Hematopoietic multipotent progenitor cell treated with erythropoietin and hydrocortisone succinate and interleukin-3 and kit ligand, for 8 days (in vitro differentiated cells): ENCODE results near the gene CCP110.
A peak's percentile ranks its signal among the peaks of the same experiment; 100 is the strongest.

Experiments
- DNase-seq: peaks from one replicate; pipeline ENCODE4 v3.0.0-alpha.2; 2015

CCP110 gene

DNA sequence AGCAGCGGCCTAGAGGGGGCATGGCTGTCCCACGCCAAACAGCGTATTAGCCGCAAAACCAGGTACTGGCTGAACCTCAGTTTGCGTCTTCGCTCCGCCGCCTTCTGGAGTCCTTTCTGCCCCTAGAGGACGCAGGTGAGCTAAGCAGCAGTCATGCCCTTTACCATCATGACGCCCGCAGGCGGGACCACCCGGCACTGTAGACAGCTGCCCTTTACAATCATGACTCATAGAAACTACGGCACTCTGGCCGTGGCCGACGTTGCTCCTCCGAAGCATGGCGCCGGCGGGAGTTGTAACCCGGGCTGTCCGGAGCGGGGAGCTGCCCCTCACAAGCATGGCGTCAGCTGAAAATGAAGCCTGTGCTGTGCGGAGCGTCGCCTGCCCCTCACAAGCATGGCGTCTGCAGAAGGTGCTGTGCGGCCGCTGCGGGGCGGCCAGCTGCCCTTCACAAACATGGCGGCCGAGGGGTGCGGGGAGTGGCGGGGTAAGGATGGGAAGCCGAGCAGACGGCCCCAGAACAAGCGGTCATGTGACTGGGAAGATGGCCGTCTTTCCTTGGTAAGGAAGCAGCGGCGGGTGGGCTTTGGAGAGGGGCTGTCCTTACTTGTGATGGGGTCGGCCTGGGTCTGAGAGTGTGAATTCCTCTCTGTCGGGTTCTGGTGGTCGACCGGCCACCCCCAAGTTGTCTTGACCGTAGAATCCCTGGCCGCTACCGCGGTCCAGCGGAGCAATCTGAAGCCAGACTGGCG is 31.6 kb downstream of the CCP110 start, which contains the start of gene VPS35L:
VPS35L (plus strand) TSS at position 518 of the 752 bp plus-strand sequence; CDS start at position 545, 27 bp downstream.
- peak; percentile 97 for DNase-seq

DNA sequence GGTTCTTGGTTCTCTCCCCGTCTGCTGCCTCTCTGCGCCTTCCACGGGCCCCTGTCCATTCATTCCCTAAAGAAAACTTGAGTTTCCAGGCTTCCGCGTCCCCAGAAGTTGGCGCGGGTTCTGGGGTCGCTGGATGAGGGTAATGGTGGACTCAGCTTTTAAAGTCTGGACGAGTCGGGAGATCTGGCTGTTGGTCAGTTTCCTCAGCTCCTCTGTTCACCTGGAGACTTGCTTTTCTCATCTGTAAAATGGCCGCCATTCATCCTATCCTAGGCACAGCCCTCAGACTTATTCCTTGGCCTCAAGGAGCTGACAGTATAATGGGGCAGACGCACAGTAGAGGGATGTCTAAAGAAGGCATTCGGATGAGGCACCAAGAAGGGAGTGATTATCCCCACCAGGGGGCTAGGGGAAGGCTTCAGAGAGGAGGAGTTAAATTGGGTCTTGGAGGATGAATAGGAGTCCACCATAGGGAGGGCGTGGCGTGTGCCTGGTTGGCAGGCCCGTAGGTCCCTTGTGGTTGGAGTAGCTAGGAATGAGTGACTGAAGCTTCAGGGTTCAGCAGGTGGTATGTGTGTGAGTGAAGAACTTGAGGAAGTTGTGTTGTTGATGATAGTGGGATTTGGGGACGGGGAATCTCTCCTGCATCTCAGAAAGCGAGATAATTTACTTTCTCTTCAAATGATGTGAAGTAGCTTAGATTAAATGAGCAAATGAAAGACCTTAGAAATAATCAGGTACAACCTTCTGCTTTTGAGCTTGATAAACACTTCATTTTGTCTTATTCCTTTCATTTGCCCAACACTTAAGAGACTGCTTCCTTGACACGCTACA is 32.4 kb downstream of the CCP110 start:
- peak; percentile 88 for DNase-seq

DNA sequence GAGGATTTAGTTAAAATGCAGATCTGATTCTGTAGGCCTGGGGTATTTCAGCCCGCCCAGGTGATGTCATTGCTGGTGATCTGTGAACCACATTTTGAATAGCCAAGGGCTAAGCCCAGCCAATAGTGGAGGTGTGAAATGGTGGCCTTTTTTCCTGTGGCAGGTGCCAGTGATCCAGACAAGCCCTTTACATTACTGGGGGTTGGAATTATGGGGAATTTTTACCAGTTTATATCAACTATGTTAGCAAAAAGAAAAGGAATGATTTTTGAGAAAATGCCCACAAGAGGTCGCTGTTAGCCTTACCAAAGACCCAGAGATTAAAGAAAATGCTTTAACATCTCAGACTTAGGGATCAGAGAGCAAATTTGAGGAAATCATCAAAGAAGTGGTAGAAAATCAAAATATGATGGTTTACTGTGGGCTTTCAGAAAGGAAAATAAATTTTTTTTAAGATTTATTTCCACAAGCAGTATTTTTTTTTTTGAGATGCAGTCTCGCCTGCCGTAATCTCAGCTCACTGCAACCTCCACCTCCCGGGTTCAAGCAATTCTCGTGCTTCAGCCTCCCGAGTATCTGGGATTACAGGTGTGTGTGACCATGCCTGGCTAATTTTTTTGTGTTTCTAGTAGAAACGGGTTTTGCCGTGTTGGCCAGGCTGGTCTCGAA is 35.6 kb downstream of the CCP110 start:
- DNase-seq = peak; percentile 72

DNA sequence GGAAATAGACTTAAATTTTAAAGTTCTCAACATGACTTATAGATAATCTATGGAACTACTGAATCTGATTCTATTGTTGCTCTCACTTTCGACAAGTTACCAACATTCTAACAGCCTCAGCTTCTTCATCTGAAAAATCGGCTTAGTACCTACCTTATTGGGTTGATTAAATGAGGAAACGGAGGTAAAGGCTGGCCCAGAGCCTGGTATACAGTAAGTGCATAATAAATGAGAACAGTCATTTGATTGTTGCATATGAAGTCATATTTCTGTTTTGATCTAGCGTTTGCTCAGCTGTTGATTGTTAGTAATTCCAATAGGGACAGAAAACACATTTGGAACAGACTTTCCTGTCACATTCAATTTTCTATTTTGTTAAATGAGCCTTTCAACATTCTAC is 36.3 kb downstream of the CCP110 start:
- no peak for DNase-seq

DNA sequence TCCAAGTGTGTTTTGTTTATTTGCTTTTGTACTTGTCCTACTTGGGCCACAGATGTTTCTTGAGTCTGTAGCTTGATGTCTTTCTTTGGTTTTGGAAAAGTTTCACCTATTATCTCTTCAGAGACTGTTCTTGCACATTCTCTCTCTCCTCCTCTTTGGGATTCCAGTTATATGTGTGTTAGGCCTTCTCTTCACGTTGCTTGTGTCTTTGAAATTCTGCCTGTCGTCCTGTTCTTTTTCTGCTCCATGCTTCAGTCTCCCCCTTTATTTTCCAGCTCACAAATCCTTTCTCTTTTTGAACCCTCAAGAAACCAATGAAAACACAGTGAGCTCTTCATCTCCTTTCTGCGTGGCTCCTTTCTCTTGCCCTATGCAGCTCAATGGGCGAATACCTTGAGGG is 39.6 kb downstream of the CCP110 start:
- no peak for DNase-seq

DNA sequence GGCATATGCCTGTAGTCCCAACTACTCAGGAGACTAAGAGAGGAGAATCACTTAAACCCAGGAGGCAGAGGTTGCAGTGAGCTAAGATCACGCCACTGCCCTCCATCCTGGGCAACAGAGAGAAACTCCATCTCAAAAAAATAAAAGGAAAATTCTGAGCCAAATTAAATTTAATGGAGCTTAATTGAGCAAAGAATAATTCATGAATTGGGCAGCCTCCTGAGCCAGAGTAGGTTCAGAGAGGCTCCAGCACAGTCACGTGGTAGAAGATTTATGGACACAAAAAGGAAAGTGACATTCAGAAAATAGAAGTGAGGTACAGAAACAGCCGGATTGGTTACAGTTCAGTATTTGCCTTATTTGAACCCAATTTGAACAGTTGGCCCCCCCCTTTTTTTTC is 42.6 kb downstream of the CCP110 start:
- DNase-seq = no peak

DNA sequence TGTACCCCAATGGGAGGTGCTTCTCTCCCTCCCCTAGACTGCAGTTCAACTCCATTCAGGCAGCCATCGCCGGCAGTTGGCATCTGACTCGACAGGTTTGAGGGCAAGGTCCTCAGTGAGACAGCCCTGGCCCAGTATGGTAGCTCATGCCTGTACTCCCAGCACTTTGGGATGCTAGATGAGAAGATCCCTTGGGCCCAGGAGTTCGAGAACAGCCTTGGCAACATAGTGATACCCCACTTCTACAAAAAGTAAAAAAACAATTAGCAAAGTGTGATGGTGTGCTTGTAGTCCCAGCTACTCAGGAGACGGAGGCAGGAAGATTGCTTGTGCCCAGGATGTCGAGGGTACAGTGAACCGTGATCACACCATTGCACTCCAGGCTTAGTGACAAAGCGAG is 43.8 kb downstream of the CCP110 start:
- DNase-seq = no peak

DNA sequence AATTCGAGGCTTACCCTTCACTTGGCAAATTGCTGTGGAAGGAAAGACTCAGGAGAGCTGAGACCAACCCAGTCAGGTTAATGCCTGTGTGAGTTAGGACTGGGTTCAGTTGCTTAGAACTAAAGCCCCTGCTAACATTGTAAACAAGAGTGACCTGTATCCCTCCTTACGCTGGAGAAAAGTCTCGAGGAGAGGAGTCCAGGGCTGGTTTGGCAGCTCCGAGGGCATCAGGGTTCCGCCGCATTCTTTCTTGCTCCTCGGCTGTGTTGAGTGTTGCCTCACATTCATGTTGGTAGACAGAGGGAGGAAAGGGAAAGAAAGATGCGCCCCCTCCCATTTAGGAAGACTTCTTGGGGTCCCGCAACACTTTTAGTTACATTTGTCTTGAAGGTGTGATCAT is 50.3 kb downstream of the CCP110 start:
- DNase-seq = no peak

DNA sequence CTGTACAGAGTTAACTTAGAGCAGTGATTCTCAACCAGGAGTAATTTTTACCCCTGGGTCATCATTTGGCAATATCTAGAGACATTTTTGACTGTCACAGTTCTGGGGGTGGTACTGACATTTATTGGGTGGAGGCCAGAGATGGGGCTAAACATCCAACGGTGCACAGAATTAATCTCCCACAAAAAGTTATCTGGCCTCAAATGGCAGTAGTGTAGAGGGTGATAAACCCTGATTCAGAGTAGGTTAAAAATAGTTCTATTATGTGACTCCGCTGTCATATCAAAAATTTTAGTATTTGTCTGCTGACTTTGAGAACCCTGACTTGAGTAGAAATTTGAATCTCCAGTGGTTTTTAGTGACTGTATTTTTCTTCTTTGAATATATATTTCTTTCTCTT is 50.9 kb downstream of the CCP110 start:
- peak; percentile 80 for DNase-seq

DNA sequence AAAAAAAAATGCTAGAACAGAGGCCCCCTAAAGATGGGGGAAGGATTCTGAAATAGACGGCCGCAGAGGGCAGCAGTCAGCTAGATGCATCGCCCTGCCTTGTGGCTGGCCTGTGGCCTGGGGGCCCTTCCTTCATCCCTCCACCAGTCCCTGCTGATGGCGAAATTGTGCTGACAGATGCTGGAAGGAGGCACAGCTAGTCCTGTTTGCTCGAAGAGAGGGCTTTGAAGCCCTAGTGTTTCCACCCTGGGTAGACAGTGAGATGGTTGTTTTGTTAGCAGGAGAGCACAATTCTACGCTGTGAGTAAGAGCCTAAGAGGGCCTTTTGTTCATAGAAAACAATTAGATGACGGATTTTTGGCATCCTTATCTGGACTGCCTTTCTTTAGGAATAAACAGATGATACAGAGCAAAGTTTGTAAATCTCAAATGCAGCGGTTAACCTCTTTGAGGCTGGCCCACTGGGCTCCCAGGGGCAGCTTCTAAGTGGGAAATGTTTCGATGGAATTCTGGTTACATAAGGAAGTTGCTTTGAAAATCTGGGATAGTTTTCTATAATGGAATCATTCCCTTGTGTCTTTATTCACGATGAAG is 54.7 kb downstream of the CCP110 start:
- DNase-seq = no peak

DNA sequence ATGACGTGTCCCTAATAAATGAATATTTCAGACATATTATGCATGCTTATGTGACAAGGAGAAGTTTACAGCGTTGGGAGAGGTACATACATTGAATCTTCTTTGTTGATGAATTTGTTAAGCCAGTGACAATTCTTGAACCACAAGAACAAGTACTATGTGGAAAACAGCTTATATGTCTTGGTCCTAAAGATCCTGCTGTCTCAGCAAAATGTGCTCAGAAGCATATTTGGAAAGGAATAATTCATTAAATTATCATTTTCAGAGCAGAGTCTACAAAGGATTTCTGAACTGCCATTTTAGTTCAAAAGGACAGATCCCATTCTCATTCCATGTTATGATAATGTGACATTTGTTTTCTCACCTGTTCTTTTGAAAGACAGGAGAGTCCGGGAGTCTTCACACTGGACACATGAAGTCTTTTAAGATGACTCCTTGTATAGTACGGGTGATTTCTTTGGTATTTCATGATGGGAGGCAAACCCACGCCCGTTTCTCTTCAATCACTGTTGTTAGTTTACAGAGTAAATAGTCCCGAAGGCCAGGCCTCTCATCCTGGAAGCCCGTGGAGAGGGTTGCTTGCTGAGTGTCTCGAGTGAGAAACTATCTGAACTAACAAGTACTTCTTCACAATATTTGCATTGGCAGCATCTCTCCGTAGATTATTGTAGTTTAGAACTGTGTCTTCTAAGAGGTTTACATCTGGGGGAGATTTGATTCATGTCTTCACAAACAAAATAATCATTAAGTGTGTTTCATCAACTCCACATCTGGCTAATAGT is 58.5 kb downstream of the CCP110 start:
- DNase-seq = no peak

DNA sequence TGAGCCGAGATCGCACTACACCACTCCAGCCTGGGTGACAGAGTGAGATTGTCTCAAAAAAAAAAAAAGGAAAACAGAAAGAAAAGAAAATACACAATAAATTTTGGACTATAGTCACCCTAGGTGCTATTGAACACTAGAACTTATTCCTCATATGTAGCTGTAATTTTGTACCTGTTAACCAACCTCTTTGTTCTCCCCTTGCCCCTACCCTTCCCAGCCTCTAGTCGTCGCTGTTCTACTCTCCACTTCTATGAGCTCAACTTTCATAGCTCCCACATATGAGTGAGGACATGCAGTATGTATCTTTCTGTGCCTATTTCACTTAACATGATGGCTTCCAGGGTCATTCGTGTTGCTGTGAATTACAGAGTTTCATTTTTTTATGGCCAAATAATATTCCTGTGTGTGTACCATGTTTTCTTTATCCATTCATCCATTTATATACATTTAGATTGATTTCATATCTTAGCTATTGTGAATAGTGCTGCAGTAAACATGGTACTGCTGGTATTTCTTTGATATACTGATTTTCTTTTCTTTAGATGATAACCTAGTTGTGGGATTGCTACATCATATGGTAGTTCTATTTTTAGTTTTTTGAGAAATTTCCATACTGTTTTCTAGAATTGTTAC is 60.0 kb downstream of the CCP110 start:
- DNase-seq = peak; percentile 57

DNA sequence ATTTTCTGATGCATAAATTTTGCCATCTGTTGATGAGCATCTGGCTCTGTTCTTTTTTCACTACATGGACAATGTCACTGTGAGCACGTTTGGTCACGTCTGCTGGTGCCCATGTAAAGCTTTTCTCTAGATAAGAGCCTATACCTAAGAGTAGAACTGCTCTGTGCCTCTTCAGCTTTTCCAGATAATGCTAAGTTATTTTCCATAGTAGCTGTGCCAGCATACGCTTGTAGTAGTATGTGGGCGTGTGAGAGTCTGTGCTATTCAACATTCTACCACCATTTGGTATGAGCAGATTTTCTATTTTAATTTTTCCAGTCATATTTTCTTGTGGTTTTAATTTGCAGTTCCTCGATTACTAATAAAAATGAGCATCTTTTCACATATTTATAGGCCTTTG is 64.9 kb downstream of the CCP110 start:
- no peak for DNase-seq

DNA sequence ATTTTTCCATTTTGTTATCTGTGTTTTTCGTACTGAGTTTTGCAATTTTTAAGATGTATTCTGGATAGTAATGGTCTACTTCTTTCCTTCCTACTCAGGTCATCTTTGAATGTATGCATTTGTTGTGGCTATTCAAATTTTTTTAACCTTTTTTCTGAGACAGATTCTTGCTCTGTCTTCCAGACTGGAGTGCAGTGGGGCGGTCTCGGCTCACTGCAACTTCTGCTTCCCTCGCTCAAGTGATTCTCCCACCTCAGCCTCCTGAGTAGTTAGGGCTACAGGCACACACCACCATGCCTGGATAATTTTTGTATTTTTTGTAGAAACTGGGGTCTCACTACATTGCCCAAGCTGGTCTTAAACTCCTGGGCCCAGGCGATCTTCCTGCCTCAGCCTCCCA is 65.4 kb downstream of the CCP110 start:
- no peak for DNase-seq

DNA sequence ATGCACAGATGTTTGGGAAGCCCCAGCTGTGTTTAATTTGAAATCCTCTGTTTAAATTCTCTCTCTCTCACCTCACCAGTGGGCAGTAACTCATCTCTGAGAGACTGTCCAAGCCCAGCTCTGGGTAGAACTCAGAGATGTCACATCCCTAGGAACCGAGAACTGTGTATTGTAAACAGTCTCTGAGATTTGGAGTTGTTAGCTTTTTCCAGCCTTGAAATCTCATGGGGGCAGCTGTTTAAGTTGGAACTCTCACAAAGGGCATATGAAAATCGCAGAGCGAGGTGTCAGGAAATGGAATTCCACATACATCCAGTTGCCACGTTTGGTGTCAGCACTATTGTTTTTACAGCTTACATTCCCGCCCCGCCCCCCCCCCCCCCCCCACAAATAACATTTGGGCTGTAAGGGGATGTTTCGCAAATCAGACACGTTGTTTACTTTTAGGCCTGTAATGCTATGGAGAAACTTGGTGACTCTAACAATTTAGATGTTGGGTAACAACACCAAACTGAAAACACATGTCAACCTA is 66.1 kb downstream of the CCP110 start:
- DNase-seq = no peak

DNA sequence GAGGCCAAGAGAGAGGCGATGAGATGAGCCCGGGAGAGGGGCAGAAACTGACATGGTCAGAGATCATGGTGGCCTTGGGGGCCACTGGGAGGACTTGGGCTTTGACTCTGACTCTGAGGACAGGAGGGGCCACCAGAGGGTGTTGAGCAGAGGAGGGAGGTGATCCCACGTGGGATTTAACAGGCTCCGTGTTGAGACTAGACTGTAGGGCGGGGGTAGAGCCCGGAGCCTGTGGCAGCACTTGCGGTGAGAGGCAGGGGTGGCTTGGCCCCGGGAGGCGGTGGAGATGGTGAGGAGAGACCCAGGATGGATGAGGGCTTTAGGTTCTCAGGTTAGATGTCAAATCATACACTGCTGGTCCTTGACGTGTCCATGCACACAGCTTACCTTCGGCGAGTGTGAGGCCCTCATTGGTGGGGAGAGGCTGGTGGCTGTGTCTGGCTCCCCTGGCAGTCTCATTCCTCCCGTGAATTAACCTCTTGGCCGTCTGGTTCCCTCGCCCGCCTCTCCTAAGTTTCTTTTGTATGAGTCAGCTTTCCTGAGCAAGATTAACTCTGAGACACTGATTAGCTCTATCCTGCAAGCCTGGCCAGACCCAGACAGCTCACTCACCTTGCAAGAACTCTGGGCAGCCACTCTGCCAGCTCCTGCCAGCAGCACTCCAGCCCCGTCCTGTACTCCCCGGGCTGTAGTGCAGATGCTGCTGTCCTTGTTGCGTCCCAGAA is 71.5 kb downstream of the CCP110 start:
- no peak for DNase-seq

DNA sequence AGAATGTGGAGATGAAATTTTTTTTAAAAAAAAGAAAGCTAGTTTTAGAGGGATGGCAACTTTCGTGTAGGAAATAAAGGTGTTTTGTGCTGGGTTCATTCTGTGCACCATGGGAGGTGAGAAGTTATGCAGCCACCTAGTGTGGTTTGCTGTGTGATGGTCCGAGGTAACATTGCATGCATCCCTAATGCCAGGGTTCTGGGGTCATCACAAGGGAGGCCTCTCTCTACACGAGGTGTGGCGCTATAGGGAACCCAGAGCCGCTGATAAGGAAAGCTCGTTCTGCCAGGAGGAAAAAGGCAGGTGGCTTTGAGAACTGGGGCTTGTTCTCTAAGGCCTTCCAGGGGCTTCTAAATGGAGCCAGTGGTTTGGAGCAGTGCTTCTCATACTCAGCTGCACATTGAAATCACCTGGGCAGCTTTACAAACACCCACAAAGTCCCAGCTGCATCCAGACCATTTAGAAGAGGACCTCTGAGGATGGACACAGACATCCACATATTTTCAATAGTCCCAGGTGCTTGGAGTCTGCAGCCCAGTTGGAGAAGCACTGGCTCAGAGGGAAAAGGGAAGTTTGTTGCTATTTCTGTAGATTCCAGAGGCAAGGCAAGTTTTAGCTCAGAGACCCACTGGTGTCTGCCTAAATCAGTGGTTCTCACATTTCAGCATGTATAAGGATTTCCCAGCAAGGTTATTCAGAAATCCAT is 75.2 kb downstream of the CCP110 start:
- no peak for DNase-seq

DNA sequence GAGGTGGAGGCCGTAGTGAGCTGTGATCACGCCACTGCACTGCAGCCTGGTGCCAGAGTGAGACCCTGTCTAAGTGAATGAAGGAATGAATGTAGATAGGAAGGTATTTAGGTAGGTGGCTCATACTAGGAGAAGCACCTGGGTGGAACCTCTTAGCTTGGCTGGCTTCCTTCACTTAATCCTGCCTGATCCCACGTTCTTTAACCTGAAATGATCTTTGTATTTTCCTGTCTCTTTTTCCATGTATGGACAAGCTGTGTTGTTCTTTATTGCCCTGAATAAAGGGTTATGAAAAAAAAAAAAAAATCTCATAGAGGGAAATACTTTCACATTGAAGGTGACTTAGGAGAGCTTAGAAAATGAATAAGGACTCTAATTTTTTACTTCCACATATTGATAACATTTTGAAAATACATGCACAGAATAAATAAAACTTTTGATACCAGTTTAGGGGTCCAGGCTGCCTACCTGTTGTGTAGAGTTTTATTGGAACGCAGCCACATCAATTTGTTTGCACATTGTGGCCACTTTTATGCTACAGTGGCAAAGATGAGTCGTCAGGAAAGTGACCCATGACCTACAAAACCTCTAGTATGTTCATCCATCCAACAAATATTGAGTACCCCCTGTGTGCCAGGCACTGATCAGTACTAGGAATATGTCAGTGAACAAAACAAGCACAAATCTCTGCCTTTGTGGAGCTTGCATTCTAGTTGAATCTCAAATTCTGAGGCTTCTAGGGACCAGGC is 76.4 kb downstream of the CCP110 start:
- DNase-seq = no peak
